ENCODE measurements around the gene TMEM132E.

Gene TMEM132E

DNA sequence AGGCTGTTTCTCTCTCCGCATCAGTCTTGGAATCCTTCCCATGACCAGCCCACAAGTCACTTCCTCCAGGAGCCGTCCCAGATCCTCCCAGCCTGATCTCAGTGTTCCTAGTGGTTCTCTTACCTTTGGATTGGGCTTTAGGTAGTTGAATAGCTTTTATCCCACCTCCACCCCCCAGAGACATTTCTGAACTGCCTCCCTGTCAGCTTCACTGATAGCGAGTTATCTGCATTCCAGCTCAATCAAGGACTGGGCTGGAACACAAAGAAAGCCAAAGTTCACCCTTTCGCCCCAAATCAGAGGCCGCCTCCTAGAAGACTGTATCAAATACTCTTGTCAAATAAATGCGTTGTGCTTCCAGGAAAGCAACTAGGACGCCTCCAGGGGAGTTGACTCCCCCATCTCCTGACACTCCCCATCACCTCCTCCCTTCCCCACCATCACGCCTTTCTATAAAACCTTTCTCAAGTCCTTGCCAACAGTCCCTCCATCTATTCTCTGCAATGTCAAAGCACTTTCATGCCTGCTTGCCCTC, 72.7 kb downstream of the TMEM132E start:
- Histone ChIP-seq H3K4me3 (ENCODE audit: low read depth in 1 of 2, low read length in 2 of 2) (no peak overlapping the region), H3K9me3 (ENCODE audit: insufficient read depth, low read length, severe bottlenecking) (no peaks in the 10 kb centered on the region), H3K36me3 (ENCODE audit: insufficient read depth, low read length) (no peaks in the 10 kb centered on the region), H3K4me2 (ENCODE audit: insufficient read depth, low read length) (no peak overlapping the region), H4K20me1 (ENCODE audit: insufficient read depth, low read length) (0 out of 2 replicates have a peak, but pooled peaks cover 2% of the 10 kb centered on the region), H3K79me2 (ENCODE audit: insufficient read depth, low read length) (no peaks in the 10 kb centered on the region), H3K27me3 (ENCODE audit: insufficient read depth, low read length, poor library complexity) (peaks cover 41% of the 10 kb centered on the region), H2AFZ (ENCODE audit: low read depth, low read length) (no peak overlapping the region), H3K4me1 (ENCODE audit: insufficient read depth, low read length) (no peaks in the 10 kb centered on the region), H3K27ac (ENCODE audit: low read length) (no peak overlapping the region), H3K9ac (ENCODE audit: low read depth, low read length) (no peak overlapping the region)
- no peak for DNase-seq
- no peak for ATAC-seq (ENCODE audit: insufficient read depth, low read depth)
- TF ChIP-seq EZH2 (IDR thresholded peaks at IDR 0.05; ENCODE audit: borderline replicate concordance, low read depth, low read length, severe bottlenecking) = no peak
- TF ChIP-seq, protein P1, sequence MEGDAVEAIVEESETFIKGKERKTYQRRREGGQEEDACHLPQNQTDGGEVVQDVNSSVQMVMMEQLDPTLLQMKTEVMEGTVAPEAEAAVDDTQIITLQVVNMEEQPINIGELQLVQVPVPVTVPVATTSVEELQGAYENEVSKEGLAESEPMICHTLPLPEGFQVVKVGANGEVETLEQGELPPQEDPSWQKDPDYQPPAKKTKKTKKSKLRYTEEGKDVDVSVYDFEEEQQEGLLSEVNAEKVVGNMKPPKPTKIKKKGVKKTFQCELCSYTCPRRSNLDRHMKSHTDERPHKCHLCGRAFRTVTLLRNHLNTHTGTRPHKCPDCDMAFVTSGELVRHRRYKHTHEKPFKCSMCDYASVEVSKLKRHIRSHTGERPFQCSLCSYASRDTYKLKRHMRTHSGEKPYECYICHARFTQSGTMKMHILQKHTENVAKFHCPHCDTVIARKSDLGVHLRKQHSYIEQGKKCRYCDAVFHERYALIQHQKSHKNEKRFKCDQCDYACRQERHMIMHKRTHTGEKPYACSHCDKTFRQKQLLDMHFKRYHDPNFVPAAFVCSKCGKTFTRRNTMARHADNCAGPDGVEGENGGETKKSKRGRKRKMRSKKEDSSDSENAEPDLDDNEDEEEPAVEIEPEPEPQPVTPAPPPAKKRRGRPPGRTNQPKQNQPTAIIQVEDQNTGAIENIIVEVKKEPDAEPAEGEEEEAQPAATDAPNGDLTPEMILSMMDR (IDR thresholded peaks at IDR 0.05; ENCODE audit: borderline replicate concordance, extremely low read depth, low read length, poor library complexity, severe bottlenecking) = no peak

DNA sequence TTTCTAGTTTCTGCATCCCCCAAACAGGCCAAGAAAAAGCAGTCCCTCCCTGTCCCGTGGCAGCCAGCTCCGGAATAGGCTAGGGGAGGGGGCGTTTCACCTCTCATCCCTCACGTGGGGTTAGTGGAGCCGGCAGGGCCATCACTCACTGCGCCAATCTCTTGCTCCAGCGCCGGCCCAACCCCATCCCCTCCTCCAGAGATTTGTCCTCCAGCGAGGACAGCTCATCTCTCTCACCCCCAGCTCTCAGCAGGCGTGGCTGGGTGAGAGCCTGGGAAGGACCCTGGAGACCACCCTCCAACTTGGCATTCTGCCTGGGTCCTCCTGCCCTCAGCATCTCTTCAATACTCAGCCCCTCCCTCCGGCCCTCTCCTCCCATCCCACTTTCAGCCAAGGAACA, 74.1 kb downstream of the TMEM132E start:
- Histone ChIP-seq H3K9me3 (ENCODE audit: insufficient read depth, low read length, severe bottlenecking) (no peaks in the 10 kb centered on the region), H3K36me3 (ENCODE audit: insufficient read depth, low read length) (no peaks in the 10 kb centered on the region), H3K4me3 (ENCODE audit: low read depth in 1 of 2, low read length in 2 of 2) (no peak overlapping the region), H3K4me2 (ENCODE audit: insufficient read depth, low read length) (no peak overlapping the region), H3K9ac (ENCODE audit: low read depth, low read length) (no peak overlapping the region), H2AFZ (ENCODE audit: low read depth, low read length) (no peak overlapping the region), H4K20me1 (ENCODE audit: insufficient read depth, low read length) (0 out of 2 replicates have a peak, but pooled peaks cover under 1% of the 10 kb centered on the region), H3K79me2 (ENCODE audit: insufficient read depth, low read length) (no peaks in the 10 kb centered on the region), H3K4me1 (ENCODE audit: insufficient read depth, low read length) (no peaks in the 10 kb centered on the region), H3K27me3 (ENCODE audit: insufficient read depth, low read length, poor library complexity) (peaks cover 31% of the 10 kb centered on the region), H3K27ac (ENCODE audit: low read length) (no peak overlapping the region)
- no peak for TF ChIP-seq EZH2 (IDR thresholded peaks at IDR 0.05; ENCODE audit: borderline replicate concordance, low read depth, low read length, severe bottlenecking)
- TF ChIP-seq, protein P1 (IDR thresholded peaks at IDR 0.05; ENCODE audit: borderline replicate concordance, extremely low read depth, low read length, poor library complexity, severe bottlenecking) = no peak
- ATAC-seq (ENCODE audit: insufficient read depth, low read depth) = no peak
- no peak for DNase-seq

DNA sequence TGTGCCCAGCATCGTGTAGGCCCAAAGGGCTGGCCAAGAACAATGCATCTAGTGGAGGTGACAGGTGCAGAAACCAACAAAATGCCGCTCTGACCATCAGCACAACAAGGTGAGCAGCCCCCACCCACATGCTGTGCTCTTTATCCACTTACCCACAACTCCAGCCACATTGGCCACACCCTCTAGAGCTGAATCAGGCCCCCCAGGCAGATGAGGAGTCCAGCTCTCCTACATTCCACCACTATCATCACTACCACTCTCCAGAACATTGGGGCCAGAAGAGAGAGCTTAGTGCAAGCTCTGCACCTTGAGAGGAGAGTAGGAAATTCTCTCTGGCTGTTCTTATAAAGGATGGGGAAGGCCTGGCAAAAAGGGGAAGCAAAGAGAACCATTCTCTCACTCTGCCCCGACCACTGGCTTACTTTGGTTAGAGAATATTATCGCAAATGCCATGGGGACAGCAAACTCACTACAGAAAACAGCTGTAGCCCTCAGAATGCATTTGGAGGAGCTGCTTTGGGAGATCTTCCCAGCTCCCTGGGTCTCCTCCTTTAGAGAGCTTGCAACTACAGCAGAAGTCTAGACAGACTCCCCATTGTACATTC, 75.0 kb downstream of the TMEM132E start:
- no peaks in the 10 kb centered on the region for H3K9me3 ChIP-seq (ENCODE audit: insufficient read depth, low read length, severe bottlenecking)
- H3K27me3 ChIP-seq (ENCODE audit: insufficient read depth, low read length, poor library complexity) = peaks cover 31% of the 10 kb centered on the region
- no peak overlapping the region for H3K9ac ChIP-seq (ENCODE audit: low read depth, low read length)
- TF ChIP-seq, protein P1 (IDR thresholded peaks at IDR 0.05; ENCODE audit: borderline replicate concordance, extremely low read depth, low read length, poor library complexity, severe bottlenecking) = no peak
- no peak for TF ChIP-seq EZH2 (IDR thresholded peaks at IDR 0.05; ENCODE audit: borderline replicate concordance, low read depth, low read length, severe bottlenecking)
- H3K27ac ChIP-seq (ENCODE audit: low read length) = no peak overlapping the region
- no peaks in the 10 kb centered on the region for H4K20me1 ChIP-seq (ENCODE audit: insufficient read depth, low read length)
- no peak overlapping the region for H3K4me3 ChIP-seq (ENCODE audit: low read depth in 1 of 2, low read length in 2 of 2)
- H3K36me3 ChIP-seq (ENCODE audit: insufficient read depth, low read length) = no peaks in the 10 kb centered on the region
- DNase-seq = no peak
- ATAC-seq (ENCODE audit: insufficient read depth, low read depth) = no peak
- H3K79me2 ChIP-seq (ENCODE audit: insufficient read depth, low read length) = no peaks in the 10 kb centered on the region
- H2AFZ ChIP-seq (ENCODE audit: low read depth, low read length) = no peak overlapping the region
- H3K4me2 ChIP-seq (ENCODE audit: insufficient read depth, low read length) = no peak overlapping the region
- H3K4me1 ChIP-seq (ENCODE audit: insufficient read depth, low read length) = no peaks in the 10 kb centered on the region
